Right ventricle myocardium superior (tissue), 1 donor: ENCODE measurements around the gene KCTD11. TPM values are rescaled to one million over a fixed set of nuclear protein-coding genes. Genes with fewer than 3 reads are reported as not detected.
"Not testable (repeated sequence)": the region's sequence is repeated elsewhere in the genome, so short reads cannot be mapped to it uniquely, and the experiment has no call there.

Source experiments
- ATAC-seq: fragments of 200-7000 bp; cut with Tn5 transposase; one replicate; pipeline ENCODE4 v1.9.1; 2020; ENCODE audit warnings: mild to moderate bottlenecking; ENCODE audit not compliant: poor library complexity
- DNase-seq: peaks from one replicate; pipeline ENCODE4 v3.0.0-alpha.2; 2020
- intact Hi-C: fragments of 100-400 bp; cut with DNase I; formaldehyde crosslinking; loops from one replicate; pipeline ENCODE4 v1.11.2; 2022
- total RNA-seq: library from RNA; stranded (reverse); fragmentation: NEBNext Ultra II Directional; extraction: Animal tissue kit (Norgen Biotek cat#: 25700); gene quantifications from one replicate; pipeline ENCODE4 v1.2.1, GENCODE V29; 2021
- donor health status: DM: no; HTN: yes; CAD: no; lungs with severe emphysema.

Gene KCTD11
- total RNA-seq, 1 donor from 2014 or later = 4.4 TPM

GRCh38 chr17:7336240-7337175 lies 15.5 kb upstream of the KCTD11 start, which contains the start of gene ACAP1:
Gene ACAP1, plus strand, starts transcription at chr17:7336529. Its CDS starts 206 bp downstream, at chr17:7336735.
- ATAC-seq (no peak), DNase-seq (peak; percentile 70)

DNA sequence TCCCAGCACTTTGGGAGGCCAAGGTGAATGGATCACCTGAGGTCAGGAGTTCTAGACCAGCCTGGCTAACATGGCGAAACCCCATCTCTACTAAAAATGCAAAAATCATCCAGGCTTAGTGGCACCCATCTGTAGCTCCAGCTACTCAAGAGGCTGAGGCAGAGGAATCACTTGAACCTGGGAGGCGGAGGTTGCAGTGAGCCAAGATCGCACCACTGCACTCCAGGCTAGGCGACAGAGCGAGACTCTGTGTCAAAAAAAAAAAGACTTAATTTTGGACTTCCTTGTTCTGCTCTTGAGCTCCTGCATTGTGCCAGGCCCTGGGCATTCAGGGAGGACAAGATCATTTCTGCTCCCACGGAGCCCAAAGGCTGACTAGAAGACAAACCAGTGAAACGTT lies 14.4 kb upstream of the KCTD11 start:
- intact Hi-C loops, ATAC-seq, DNase-seq: not testable (repeated sequence)

More at GRCh38 chr17:7336240-7337175, 15.5 kb upstream of the KCTD11 start, which contains the start of gene ACAP1:
- intact Hi-C loops = no loop called here

DNA sequence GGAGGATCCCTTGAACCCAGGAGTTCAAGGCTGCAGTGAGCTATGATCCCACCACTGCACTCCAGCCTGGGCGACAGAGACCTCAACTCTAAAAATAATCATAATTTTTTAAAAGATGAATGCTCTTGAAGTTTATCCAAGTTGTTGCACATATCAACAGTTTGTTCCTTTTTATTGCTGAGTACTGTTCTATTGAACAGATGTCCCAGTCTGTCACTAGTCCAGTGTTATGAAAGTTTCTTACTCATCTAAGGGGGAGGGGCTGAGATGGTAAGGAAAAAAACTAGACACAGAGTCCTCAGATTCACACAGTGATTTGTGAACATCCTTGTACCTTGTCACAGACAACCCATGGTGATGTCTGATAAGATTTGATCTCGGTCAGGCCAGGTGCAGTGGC lies 11.8 kb upstream of the KCTD11 start:
- intact Hi-C loops = no loop called here
- ATAC-seq = no peak
- DNase-seq = no peak

- DNase-seq (no peak), ATAC-seq (no peak)
- intact Hi-C loops = no loop called here
These were observed 10.1 kb upstream of the KCTD11 start for GRCh38 chr17:7341842-7342241.

GRCh38 chr17:7343250-7343649 lies 8.7 kb upstream of the KCTD11 start:
- DNase-seq (no peak), ATAC-seq (no peak)
- intact Hi-C loops = no loop called here

- DNase-seq = no peak
- ATAC-seq = no peak
- intact Hi-C loops = no loop called here
These were observed 5.0 kb upstream of the KCTD11 start for GRCh38 chr17:7346761-7347614.

DNA sequence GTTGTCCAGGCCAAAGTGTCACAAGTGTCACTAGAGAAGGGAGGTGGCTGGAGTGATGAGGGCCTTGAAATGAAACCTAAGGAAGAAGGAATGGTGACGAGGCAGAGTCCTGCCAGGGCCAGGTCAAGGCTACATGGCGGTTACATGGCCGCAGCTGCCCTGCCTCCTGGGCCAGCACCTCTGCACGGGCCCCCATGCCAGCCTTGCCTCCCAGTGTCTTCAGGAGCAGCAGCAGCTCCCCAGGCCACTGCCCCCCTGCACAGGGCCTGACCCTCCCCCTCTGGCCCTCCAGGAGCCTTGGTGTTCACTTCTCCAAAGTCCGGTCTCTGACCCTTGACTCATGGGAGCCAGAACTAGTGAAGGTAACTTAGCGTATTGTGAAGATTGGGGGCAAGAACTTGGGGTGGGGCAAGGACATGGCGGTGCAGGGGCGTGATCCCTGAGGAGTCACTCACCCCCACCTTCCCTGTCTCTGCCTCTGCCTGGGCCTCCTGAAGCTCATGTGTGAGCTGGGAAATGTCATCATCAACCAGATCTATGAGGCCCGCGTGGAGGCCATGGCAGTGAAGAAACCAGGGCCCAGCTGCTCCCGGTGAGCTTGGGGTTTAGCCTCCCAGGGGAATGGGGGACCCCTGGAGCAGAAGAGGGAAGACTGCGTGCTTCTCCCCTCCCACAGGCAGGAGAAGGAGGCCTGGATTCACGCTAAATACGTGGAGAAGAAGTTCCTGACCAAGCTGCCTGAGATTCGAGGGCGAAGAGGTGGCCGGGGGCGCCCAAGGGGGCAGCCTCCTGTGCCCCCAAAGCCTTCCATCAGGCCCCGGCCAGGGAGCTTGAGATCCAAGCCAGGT lies 4.1 kb upstream of the KCTD11 start:
- ATAC-seq (no peak), DNase-seq (no peak)
- intact Hi-C loops = loop anchor here (2.0 kb wide), 1 partner anchor 67 kb away; the partner anchor contains the start of gene SLC2A4

- DNase-seq = no peak
- no peak for ATAC-seq
- intact Hi-C loops = loop anchor here (2.0 kb wide), 1 partner anchor 68 kb away; the partner anchor contains the start of gene SLC2A4
These were observed 3.3 kb upstream of the KCTD11 start for GRCh38 chr17:7348478-7349242.

DNA sequence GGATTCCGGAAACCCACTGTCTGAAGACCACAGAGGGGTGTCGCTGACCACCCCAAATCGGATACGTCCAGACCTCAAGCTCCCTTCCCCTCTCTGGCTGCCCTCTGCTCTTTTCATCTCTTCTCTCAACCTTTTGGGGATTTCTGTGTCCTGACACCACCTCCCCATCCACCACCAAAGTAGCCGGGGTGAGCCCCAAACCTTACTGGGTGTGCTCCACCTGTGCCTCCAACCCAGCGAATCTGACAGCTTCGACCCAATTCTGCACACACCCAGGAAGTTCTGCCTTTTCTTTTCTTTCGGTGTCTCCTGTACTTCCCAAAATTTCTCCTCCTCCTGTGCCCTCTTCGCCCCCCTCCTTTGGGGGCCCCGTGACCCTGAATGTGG lies 534 bp downstream of the KCTD11 start:
- intact Hi-C loops = loop anchor here (10.0 kb wide), 3 partner anchors 82 to 212 kb away; partner anchors contain the start of genes FGF11, SENP3 and TMEM102
- ATAC-seq = no peak
- DNase-seq = no peak

DNA sequence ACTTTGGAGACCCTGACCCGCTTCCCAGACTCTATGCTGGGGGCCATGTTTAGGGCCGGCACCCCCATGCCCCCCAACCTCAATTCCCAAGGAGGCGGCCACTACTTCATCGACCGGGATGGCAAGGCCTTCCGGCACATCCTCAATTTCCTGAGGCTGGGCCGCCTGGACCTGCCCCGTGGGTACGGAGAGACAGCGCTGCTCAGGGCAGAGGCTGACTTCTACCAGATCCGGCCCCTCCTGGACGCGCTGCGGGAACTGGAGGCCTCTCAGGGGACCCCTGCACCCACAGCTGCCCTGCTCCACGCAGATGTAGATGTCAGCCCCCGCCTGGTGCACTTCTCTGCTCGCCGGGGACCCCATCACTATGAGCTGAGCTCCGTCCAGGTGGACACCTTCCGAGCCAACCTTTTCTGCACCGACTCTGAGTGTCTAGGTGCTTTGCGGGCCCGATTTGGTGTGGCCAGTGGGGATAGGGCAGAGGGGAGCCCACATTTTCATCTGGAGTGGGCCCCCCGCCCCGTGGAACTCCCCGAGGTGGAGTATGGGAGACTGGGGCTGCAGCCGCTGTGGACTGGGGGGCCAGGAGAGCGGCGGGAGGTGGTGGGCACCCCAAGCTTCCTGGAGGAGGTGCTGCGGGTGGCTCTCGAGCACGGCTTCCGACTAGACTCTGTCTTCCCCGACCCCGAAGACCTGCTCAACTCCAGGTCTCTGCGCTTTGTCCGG lies 1.1 kb downstream of the KCTD11 start:
- no peak for ATAC-seq
- DNase-seq = no peak
- intact Hi-C loops = loop anchor here (10.0 kb wide), 3 partner anchors 82 to 212 kb away; partner anchors contain the start of genes FGF11, SENP3 and TMEM102

GRCh38 chr17:7354262-7354843 lies 2.4 kb downstream of the KCTD11 start:
- intact Hi-C loops = loop anchor here (10.0 kb wide), 3 partner anchors 80 to 210 kb away; partner anchors contain the start of genes FGF11, SENP3 and TMEM102
- ATAC-seq = no peak
- no peak for DNase-seq

GRCh38 chr17:7355053-7355452 lies 3.1 kb downstream of the KCTD11 start, which contains the start of gene TMEM95:
Gene TMEM95, plus strand, starts transcription at chr17:7355156. Its CDS starts 49 bp downstream, at chr17:7355205.
- ATAC-seq = no peak
- intact Hi-C loops = loop anchor here (5.0 to 10.0 kb wide), 4 partner anchors 37 to 210 kb away; partner anchors contain the start of genes FGF11, PLSCR3, SENP3 and TMEM102
- DNase-seq = peak; percentile 61

DNA sequence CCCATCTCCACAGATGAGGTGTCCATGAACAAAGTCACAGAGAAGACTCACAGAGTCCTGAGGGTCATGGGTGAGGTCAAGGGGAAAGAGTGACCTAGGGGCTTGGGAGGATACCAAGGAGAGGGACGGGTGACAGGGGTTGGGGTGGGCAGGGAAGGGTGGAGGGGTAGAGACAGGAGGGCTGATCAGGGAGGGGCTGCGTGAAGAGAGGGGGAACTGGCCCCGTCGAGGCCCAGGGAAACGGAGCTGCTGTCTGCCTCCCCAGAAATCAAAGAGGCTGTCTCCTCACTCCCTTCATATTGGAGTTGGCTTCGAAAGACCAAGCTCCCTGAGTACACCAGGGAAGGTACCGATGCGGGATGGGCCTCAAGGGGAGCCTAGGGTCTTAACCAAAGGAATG lies 3.6 kb downstream of the KCTD11 start:
- ATAC-seq (no peak), DNase-seq (no peak)
- intact Hi-C loops = loop anchor here (5.0 to 10.0 kb wide), 4 partner anchors 37 to 209 kb away; partner anchors contain the start of genes FGF11, PLSCR3, SENP3 and TMEM102

DNA sequence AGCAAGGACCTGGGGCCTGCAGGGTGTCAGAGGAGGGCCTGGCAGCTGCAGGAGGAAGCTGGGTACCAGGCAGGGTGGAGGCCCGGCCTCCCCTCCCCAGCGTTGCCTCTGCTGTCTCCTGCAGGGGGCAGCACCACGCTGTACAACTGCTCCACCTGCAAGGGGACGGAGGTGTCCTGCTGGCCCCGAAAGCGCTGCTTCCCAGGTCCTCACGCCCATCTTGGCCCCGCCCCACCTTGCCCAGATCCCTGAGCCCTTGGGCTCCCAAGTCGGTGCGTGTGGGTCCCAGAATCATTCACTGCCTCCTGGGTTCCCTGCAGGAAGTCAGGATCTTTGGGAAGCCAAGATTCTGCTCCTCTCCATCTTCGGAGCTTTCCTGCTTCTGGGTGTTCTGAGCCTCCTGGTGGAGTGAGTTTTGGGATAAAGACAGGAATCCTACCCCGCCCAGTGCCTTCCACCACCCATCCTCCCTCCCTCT lies 4.1 kb downstream of the KCTD11 start:
- intact Hi-C loops = loop anchor here (5.0 to 10.0 kb wide), 4 partner anchors 36 to 209 kb away; partner anchors contain the start of genes FGF11, PLSCR3, SENP3 and TMEM102
- DNase-seq = peak; percentile 88
- peak; percentile 12 for ATAC-seq

DNA sequence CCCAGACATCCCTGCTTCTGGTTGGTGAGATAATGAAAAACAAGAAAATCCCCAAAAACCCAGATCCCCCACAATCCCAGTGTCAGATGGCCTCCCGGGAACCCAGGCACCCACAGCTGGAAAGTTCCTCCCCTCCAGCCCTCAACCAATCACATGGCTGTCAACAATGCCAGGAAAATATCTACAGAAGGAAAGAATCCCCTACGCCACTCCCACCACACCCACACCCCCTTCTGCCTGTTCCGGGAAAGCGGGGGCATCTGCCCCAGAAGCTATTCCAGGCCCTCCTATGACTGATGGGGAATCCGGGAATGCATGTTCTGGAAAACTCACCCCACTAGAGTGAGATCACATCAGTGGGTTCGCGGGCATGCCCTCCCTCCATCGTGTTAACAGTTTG lies 4.8 kb downstream of the KCTD11 start:
- no peak for ATAC-seq
- DNase-seq = no peak
- intact Hi-C loops = loop anchor here (5.0 to 10.0 kb wide), 4 partner anchors 36 to 208 kb away; partner anchors contain the start of genes FGF11, PLSCR3, SENP3 and TMEM102

GRCh38 chr17:7357381-7357780 lies 5.4 kb downstream of the KCTD11 start:
- ATAC-seq = no peak
- intact Hi-C loops = loop anchor here (5.0 to 10.0 kb wide), 4 partner anchors 35 to 207 kb away; partner anchors contain the start of genes FGF11, PLSCR3, SENP3 and TMEM102
- DNase-seq = no peak
